Transverse colon (tissue), 3 donors: ENCODE measurements around the gene PTH2.

Source experiments
- CTCF ChIP-seq, 5 experiments: fragments of 200-600 bp in 3 of 5; fragments of 450-650 bp in 2 of 5; sonication (generic) in 3 of 5; IDR thresholded peaks; 1 replicate in 2 of 5; 2 replicates in 3 of 5; pipeline ENCODE4 v1.5.1; 2016 to 2017; ENCODE audit warnings: antibody characterized with exemption in 5 of 5, inconsistent platforms in 3 of 5, mild to moderate bottlenecking in 2 of 5, moderate library complexity in 1 of 5
- POLR2A ChIP-seq: fragments of 450-650 bp; IDR thresholded peaks from one replicate; pipeline ENCODE4 v1.6.1; 2016; ENCODE audit warnings: antibody characterized with exemption, mild to moderate bottlenecking, moderate library complexity

GRCh38 chr19:49455773-49456172 lies 32.5 kb upstream of the PTH2 start:
- TF ChIP-seq CTCF (IDR thresholded peaks at IDR 0.05) (no peak), POLR2A (no peak)
